NK-92 treated with Interleukin-12 subunit alpha and Interleukin-12 subunit beta, amount 100 ng/mL, for 24 hours (cell line): ENCODE measurements around the gene C14orf39.

Experiments used
- DNase-seq: peaks from one replicate; lab custom pipeline; 2025; lab: John Stamatoyannopoulos, UW

Gene C14orf39, protein sequence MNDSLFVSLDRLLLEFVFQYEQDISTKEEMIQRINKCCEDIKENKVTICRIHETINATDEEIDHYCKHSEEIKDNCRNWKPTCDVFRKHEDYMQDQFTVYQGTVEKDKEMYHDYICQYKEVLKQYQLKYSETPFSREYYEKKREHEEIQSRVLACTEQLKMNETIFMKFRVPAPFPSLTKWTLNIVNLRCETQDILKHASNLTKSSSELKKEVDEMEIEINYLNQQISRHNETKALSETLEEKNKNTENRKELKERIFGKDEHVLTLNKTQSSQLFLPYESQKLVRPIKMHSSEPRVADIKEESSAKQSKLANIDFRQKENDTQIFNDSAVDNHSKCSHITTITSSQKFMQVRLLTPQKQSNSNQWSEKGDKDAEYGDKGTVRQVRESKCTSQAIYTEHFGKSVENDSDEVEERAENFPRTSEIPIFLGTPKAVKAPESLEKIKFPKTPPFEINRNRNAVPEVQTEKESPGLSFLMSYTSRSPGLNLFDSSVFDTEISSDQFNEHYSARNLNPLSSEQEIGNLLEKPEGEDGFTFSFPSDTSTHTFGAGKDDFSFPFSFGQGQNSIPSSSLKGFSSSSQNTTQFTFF

DNA sequence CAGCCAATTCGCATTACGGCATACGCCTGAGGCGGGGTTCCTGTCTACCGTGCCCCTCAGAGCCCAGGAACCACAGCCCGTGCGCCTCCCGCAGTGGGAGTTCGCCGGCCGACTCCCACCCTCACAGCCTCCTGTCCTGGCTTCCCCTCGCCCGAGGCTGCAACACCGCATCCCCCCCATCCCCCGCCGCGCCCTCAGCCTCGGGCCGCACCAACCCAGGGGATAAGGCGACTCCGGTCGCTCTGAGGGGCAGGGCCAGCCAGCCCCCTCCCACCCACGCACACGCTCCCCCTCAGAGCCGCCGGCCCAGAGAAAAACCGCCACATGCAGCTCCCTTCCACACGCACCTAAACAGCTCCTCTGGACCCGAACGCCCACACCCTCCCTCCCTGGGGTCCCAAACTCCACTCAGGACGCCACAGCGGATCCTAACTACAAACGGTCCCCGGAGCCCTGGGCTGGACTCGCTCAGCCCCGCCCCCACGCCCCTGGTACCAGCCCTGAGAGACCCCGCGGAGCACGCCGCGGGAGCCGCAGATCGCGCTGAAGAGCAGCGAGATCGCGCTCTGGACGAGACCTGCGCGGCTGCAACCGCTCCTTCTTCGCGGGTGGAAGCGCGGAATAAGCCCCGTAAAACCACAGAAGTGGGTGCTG, at the start of gene C14orf39:
C14orf39 (minus strand) TSS at position 466 of the 654 bp plus-strand sequence. CDS start 985 bp downstream, outside the sequence.
- no peak for DNase-seq

DNA sequence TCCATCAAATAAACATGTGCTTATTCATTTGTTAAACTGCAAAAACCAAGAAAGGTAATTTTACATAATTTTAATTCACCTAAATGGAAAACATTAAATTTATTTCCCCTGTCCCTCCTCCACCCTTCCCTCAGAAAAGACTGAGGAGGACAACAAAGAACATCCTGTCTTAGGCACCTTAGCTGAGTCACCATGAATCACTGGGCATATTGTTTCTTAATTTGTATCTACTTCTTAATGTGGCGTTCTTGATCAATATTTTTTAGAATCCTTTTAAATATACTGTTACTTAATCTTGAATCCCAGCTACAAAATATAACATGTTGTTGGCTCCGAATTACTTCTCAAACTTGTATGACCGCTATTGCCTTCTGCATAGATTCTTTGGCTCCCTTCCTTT, 46.6 kb upstream of the C14orf39 start:
- DNase-seq: no peak

DNA sequence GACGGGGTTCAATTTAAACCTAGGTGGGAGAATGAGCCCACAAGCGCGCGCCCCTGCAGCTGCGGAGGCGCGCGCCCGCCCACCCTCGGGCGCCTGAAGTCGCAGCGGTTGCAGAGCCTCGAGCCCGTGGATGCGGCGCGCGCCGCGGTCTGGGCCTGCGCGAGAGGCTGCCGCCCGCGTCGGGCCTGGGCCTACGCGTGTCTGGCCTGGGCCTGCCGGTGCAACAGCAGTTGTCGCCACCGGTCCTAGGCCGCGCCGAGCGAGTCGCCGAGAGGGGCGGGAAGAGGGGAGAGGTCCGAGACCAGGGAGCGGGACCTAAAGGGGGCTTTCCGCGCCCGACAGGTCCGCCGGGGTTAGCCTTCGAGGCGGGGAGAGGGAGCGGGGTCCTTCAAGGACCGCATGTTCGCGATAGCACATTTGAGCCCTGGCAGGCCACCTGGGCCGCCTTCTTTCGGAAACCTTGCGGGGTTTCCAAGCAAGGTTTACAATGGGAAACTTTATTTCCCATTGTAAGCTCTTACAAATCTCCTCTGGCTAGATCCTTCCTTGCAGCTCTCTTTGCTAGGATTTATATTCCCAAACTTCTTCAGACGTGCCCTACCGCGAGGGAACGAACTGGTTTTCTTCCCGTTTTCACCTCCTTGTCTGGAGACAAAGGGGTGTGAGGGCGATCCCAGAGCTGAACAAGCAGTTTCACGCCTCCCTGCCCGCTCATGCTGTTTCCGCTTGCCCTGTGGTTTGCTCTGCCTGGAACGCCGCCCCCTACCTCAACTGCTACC, 29.8 kb upstream of the C14orf39 start:
- no peak for DNase-seq

DNA sequence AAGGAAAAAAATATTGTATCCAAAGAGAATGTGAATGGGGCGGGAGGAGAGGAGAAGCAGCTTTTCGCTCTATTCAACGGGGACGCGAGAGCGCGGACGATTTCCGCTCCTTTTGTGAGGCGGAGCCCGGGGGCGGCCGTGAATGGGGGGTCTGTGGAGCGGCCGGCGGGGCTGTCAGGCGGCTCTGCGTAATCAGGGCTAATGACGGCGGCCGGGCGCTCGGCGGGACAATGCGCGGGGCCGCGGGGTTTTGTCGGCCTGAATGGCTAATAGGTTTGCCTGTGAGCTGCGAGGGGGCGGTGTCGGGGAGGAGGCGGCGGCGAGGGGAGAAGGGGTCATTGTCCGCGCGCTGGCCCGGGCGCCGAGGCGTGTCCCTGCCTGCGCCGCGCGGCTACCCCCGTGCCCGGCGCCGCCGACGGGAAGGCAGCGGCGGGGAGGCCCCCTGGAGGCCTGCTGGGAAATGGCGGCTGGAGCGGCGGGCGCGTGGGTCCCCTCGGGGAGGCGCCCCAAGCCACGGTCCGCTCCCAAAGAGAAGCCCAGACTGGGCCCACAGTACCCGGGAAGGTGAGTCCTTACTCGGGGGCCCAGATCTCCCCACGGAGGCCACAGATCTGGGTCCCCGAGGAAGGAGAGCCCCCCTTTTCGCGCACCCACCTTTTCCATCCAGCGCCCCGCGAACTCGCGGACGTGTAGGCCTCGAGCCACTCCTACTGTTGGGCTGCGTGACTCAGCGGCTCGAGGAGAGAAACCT, 29.1 kb upstream of the C14orf39 start:
- DNase-seq: no peak

DNA sequence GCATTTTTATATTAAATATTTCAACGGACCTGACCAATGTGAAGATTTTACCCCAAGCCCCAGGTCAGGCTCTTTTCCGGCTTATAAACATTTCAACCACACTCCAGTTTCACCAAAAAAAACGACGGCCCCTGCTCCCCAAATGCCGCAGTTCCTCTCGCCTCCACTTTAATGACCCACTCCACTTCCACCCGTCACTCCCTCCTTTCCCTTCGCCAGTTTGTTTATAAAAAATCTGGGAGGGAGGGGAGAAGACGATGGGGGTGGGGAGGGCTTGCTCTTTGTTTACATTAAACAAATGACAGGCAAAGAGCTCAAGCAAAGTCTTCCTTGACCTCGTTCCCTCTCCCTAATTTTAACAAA, 28.5 kb upstream of the C14orf39 start:
- no peak for DNase-seq

DNA sequence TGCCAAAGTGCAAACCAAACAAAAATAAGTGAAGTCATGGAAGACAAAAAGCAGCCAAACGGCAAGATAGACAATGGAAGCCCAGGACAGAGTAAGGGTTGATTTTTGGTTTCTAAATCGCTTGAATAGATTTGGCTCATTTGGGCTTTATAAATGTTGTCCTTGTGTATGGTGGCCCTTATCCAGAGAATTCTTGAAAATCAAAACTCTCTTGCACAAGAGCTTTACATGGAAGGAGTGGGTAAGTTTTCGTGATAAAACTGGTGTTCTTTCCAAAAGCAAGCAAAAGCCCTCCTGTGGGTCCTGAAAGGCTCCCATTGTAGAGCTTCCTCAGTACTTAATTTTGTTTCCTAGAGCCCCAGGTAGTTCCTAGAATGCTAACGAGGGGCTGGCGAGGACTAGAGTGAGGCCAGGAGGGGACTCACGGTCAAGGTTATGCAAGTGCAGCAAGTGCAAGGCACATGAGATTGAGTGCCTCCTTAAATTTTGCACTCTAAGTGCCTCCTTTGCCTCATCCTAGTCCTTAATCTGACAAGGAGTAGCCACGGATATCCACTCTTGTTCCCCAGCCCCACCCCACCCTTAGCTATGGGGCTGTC, 27.2 kb upstream of the C14orf39 start:
- no peak for DNase-seq

DNA sequence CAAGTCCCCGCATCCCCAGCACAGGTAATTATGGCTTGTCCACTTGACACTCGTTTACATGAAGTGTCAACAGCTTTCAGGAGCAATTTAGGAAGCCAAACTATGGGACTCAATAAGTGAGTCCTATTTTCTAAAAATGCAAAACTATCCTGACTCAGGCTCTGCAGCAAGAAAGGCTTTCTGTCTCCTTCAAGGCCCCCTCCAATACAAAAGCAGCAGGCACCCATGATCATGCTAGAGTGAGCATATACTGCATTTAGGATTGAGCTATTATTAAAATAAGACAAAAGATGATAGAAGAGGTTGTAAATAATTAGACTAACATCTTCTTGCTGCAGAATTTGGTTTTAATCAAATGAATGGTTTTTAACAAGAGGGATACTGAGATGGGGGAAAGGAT, 26.3 kb upstream of the C14orf39 start:
- DNase-seq: no peak

DNA sequence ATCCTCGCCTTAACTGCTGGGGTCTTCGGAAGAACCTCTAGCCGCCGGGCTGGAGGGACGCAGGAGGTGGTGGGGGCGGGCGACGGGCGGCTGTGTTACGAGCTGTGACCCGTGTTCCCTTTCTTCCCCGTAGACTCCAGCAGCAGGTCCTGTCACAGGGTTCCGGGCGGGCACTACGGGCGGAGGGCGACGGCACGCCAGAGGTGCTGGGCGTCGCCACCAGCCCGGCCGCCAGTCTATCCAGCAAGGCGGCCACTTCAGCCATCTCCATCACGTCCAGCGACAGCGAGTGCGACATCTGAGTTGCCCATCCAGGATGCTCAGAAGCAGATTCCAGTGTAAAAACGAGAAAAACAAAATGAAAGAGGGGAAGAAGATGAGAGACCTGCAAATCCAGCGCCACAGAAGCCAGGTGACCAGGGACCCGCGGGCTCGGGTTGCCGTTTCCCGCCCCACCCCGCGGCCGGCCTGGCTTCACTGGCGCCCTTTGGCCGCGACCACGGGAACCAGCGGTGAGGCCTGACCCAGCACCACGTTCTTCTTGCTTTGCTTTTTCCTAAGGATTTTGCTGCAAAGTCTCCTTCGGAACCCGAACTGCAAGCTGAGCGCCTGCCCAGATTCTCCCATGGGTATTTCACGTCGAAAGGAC, 25.2 kb upstream of the C14orf39 start:
- DNase-seq: no peak

DNA sequence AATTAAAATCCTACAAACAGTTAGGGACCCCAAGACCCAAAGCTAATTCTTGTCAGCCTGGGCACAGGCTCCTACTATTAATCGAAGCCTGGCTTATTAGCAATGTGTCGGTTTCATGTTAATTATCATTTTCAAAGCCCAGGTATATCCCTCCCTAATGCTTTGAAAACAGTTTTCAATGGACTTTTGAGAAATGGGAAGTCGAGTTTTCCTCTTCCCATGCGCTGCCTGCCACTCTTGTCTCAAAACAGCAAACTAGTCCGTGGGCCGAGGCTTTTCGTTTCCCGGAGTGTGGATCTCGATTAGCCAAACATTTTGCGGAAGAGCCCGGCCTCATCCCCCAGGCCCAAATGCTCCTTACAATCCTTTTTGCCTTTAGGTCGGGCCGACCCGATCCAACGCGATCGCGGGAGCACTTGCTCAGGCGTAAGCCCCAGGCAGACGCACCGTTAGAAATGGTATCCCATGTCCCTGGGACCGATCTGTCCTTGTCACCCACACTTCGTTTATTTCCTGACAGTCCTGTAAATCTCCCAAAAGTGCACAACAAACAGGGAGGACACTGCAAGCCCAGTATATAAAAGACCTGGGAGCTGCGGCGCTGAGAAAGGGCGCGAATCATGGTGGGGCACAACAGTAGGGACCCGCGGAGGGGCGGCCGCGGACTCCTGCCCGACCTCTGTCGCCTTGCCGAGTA, 24.5 kb upstream of the C14orf39 start:
- DNase-seq: no peak

DNA sequence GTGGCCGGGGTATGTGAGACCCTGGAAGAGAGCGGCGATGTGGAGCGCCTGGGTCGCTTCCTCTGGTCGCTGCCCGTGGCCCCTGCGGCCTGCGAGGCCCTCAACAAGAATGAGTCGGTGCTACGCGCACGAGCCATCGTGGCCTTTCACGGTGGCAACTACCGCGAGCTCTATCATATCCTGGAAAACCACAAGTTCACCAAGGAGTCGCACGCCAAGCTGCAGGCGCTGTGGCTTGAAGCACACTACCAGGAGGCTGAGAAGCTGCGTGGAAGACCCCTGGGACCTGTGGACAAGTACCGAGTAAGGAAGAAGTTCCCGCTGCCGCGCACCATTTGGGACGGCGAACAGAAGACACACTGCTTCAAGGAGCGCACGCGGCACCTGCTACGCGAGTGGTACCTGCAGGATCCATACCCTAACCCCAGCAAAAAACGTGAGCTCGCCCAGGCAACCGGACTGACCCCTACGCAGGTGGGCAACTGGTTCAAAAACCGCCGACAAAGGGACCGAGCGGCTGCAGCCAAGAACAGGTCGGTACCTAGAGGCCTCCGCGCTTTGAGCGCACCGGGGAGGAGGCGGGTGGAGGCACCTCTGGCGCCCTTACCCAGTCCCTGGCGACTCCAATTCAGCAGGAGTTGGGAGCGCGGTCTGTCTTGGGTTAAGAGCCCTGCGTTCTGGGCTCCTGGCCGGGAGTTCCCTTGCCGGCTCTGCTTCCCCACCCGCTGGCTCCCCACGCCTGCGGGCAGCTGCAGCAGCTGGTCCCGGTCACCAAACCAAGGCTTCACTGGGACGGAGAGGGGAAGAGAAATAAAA, 23.8 kb upstream of the C14orf39 start:
- DNase-seq: no peak

DNA sequence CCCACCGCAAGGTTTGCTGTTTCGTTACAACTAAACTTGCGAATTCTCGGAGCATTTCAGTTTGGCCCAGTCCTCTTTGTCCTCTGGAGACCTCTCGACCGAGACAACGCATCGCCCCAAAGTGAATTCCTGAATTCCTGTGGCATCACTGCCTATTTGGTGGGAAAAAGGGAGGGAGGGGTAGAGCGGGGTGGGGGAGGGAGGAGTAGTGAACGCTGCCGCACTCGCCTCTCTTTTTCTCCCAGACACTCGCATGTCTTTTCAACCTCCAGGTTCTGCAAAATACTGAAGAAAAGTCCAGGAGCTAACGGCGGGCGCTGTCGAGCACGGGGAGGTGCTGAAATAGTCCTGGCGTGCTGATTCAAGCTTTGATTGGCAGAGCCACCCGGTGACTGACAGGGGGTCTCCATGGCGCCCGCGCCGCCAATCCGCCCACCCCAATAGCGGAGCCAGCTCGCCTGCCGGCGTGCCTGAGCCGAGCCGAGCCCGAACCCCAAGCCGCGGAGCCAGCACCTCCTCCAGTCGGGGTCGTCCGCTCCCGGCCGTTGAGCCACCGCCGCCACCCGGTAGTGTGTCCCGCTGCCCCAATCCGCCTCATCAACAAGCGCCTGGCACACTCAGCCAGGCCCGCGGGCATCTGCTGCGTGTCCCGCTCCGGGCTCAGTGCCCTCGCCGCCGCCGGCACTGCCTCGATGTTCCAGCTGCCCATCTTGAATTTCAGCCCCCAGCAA, 23.0 kb upstream of the C14orf39 start, which contains the start of gene SIX6:
SIX6 (plus strand) TSS at position 440 of the 731 bp plus-strand sequence; CDS start at position 693, 253 bp downstream.
- DNase-seq: no peak

DNA sequence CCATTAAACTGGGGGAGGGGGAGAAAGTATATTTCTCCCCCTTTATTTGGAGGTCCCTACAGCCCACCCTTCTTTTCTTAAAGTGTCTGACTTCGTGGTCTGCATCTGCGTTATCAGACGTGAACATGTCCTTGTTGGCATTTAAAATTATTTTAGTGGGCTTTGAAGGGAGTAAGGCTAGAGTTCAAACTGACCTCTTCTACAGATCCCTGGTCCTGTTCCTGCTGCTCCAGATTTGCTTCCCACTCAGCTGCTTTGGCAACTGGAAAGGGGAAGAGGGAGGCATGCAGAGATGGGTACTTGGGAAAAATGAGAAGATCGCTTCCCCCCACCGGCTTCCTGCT, 22.5 kb upstream of the C14orf39 start:
- no peak for DNase-seq

DNA sequence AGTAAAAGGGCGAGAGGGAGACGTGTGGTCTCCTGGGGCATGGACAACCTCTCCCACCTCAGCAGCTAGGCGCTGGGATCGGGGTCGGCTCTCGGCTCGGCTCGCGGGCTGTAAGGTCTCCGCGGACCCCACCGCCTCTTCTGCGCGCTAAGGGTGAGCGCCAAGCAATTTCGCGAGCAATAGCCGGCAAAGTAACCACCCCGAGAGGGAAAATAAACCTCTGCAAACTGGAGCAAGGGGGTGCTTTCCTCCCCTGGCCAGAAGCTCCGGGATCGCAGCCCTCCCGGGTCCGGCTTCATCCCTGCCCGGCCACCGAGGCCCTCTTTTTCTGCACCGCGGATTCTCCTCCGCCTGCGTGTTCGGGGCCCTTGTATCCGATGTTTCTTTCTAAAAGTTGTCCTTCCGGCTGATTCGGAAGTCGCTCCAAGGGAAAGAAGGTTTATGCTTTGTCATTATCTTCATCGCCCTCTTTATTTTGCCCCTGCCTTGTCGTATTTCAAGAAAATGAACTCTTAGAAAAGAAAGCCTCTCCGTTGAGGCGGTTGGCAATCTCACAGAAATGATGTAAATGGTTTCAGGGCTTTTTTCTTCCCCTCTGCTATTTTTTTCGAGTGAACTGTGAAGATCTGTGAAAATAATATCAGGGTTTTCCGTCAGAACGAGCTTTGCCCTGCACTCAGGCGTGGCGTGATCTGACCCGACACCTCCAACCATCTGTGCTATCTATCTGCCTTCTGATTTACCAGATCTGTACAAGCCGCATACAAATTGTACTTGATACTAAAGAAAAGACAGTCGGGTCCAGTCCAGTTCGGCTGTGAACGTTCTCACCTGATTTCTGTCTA, 21.3 kb upstream of the C14orf39 start:
- DNase-seq: no peak

DNA sequence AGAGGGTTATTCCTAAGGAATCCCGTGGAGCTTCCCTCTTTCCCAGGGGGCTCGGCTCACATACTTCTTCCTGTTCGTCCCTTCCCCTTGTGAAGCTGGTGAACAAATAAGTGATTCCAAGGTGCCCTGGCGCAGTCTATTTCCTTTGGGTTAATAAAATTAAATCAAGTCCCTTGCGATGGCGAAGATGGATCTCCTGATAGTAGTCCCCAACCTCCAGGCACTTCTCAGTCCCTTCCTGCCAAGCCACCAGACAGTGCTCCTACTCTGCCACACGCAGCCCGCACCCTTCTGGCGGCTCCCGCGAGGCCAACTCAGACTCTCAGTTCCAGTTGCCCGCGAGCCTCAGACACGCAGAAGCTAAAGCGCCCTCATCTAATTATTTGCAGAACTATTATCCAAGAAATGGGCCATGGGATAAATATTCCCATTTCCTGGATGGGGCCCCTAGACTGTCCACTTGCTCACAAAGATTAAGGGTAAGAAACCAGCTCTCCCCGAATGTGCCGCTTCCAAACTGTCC, 20.7 kb upstream of the C14orf39 start:
- no peak for DNase-seq

DNA sequence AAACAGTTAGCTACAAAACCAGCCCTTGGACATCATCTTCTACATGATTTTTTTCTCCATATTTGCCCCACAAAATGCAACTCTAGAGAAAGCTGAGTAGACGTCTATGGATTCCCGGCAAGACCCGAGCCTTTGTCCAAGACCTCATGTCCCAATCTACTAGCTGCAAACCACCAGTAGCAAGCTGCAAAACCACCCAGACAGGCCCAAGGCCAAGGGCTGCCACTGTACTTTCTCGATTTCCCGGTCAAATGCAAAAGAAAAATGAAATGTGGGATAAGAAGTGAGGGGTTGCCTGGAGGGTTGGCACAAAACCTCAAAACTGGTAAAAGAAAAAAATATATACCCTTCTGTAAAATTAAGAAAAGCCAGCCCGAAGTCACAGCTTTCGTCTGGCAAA, 20.1 kb upstream of the C14orf39 start:
- DNase-seq: no peak

DNA sequence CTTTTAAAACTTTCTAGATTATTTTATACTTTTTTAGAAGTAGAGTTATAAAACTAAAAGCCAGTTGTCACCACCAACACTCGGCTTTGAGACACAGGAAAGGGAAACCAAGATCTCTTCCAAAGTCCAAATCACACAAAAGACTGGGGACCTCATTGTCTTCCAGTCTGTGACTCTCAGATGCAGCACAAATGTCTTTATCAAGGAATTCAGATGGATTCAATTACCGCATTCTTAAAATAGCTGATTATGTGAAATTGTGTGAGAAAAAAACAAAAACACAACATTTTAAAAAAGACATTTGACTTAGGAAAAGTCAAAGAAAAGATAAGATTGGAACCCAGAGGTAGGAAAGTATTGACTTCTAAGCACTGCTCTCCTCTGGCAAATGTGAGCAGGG, 19.6 kb upstream of the C14orf39 start:
- DNase-seq: no peak

DNA sequence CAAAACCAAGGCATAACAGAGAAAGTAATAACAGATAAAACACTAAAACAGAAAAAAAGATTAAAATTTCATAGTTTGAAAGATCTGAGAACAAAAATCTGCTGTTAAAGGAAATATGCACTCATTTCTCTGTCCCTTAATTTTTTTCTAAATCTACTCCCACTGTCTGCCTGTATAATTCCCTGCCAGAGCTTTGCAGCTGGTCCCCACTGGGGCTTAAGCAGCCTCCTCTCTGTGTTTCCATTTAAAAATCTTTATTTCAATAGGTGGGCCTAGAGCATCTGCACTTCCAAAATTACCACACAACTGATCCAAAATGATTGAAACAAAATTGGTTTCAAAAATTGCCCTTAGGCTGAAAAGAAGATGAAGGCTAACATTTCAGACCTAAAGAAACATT, 16.7 kb upstream of the C14orf39 start:
- DNase-seq: no peak
